ENCODE data around the gene WDR83. TPM values are rescaled to one million over a fixed set of nuclear protein-coding genes. Genes with fewer than 3 reads are reported as not detected.

Gene WDR83
- total RNA-seq, 2 experiments from 2014 or later = 14.4 to 19.6 TPM

DNA sequence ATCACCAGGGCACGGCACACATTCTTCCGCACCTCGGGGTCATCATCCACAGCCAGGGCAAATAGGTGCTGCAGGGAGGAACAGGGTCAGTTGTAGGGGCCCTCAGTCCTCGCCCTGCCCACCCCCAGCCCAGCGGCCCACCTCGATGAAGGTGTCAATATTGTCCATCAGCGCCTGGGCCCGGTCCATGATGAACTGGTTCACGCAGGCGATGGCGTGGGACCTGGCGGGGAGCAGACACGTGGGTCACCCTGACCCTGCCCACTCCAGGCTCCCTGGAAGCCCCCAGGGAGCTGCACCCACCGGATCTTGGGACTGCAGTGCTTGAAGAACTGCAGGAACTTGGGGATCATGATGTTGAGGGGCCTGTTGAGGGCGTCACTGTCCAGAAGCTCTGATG lies 48.5 kb downstream of the WDR83 start:
- Mint-ChIP-seq H3K36me3 (ENCODE audit: low read depth) (peaks cover 52% of the 10 kb centered on the region), H3K4me3 (no peak overlapping the region), H3K27ac (no peak overlapping the region), H3K4me1 (peaks cover 13% of the 10 kb centered on the region), H3K27me3 (no peaks in the 10 kb centered on the region), H3K9me3 (no peaks in the 10 kb centered on the region)
- ChIA-PET CTCF (interaction anchor here (1.9 kb wide), 1 partner anchor 19 kb away, joined by 6 read pairs; no protein-coding TSS in a partner anchor), POLR2A (no interaction called here)
- no peak for DNase-seq

DNA sequence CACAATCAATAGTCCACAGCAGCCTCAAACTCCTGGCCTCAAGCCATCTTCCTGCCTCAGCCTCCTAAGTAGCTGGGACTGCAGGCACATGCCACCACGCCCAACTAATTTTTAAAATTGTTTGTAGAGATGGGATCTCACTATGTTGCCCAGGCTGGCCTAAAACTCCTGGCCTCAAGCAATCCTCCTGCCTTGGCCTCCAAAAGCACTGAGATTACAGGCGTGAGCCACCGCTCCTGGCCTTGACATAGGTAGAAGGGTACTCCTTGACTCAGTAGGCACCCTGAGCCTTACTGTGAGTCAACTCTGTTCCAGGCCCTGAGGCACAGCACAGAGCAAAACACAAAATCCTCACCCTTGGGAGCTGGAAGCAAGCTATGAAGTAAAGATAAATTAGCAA lies 49.3 kb downstream of the WDR83 start:
- H3K27ac Mint-ChIP-seq = no peak overlapping the region
- POLR2A ChIA-PET = no interaction called here
- peaks cover 19% of the 10 kb centered on the region for H3K4me1 Mint-ChIP-seq
- CTCF ChIA-PET = interaction anchor here (1.9 kb wide), 1 partner anchor 18 kb away, joined by 6 read pairs; no protein-coding TSS in a partner anchor
- no peak overlapping the region for H3K4me3 Mint-ChIP-seq
- H3K9me3 Mint-ChIP-seq = no peaks in the 10 kb centered on the region
- H3K27me3 Mint-ChIP-seq = no peaks in the 10 kb centered on the region
- peaks cover 49% of the 10 kb centered on the region for H3K36me3 Mint-ChIP-seq (ENCODE audit: low read depth)
- no peak for DNase-seq

DNA sequence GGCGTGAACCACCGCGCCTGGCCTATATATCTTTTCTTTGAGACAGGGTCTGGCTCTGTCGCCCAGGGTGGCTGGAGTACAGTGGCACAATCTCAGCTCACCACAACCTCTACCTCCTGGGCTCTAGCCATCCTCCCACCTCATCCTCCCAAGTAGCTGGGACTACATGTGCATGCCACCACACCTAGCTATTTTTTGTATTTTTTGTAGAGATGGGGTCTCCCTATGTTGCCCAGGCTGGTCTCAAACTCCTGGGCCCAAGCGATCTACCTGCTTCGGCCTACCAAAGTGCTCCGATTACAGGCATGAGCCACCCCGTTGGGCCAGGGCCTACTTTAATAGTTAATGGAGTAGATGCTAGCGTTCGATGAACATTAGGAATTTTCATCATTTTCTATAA lies 53.7 kb downstream of the WDR83 start:
- H3K36me3 Mint-ChIP-seq (ENCODE audit: low read depth) = peaks cover 32% of the 10 kb centered on the region
- DNase-seq = no peak
- H3K4me3 Mint-ChIP-seq = peak overlapping the region; percentile 79
- H3K4me1 Mint-ChIP-seq = peaks cover 39% of the 10 kb centered on the region
- ChIA-PET POLR2A (no interaction called here), CTCF (interaction anchor here (0.5 to 2.1 kb wide), 2 partner anchors 13 to 1117 kb away, joined by 3 to 6 read pairs; no protein-coding TSS in a partner anchor)
- no peaks in the 10 kb centered on the region for H3K9me3 Mint-ChIP-seq
- no peaks in the 10 kb centered on the region for H3K27me3 Mint-ChIP-seq
- peak overlapping the region; percentile 87 for H3K27ac Mint-ChIP-seq

DNA sequence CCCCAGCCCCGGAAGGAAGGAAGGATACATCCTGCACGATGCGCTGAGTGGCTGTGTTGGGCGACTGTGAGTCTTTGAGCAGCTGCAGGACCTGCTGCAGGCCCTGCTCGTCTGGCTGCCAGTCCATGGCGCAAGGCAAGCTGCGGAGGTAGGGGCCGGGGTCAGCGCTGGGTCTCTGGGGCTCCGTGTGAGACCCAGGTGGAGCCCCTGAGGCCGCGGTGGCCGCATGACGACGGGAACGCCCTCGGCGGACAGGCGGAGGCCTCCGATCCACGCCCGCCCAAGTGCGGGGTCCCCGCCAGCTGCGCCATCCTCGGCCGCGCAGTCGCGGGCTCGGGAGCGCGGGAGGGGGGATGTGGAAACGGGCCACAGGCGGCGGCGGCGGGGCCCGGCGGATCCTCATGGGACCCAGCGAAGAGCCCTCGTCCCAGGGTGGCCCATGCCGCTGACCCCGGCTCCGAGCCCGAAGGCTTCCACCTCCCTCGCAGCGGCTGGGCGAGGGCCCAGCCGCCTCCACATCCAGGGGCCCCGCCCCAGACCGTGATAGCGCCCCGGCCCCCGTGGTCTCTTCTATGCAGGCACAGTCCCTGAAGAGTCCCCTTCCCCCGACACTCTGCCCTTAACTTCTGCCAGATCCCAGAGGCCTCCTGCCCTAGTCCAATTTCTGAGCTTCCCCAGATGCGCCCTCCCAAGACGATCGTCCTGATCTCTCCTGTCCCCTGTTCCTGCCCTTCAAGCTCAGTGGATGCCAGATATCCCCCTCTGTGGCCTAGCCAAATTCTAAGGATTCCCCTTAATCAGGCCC lies 54.4 kb downstream of the WDR83 start:
- Mint-ChIP-seq H3K9me3 (no peaks in the 10 kb centered on the region), H3K4me1 (peaks cover 39% of the 10 kb centered on the region), H3K27me3 (no peaks in the 10 kb centered on the region), H3K4me3 (peak overlapping the region; percentile 95), H3K36me3 (ENCODE audit: low read depth) (peaks cover 28% of the 10 kb centered on the region), H3K27ac (peak overlapping the region; percentile 95)
- DNase-seq = peak; percentile 45
- POLR2A ChIA-PET = no interaction called here
- CTCF ChIA-PET = interaction anchor here (0.5 to 2.1 kb wide), 3 partner anchors 10 to 170 kb away, joined by 3 to 6 read pairs (median 3); partner anchors contain the start of gene GCDH

DNA sequence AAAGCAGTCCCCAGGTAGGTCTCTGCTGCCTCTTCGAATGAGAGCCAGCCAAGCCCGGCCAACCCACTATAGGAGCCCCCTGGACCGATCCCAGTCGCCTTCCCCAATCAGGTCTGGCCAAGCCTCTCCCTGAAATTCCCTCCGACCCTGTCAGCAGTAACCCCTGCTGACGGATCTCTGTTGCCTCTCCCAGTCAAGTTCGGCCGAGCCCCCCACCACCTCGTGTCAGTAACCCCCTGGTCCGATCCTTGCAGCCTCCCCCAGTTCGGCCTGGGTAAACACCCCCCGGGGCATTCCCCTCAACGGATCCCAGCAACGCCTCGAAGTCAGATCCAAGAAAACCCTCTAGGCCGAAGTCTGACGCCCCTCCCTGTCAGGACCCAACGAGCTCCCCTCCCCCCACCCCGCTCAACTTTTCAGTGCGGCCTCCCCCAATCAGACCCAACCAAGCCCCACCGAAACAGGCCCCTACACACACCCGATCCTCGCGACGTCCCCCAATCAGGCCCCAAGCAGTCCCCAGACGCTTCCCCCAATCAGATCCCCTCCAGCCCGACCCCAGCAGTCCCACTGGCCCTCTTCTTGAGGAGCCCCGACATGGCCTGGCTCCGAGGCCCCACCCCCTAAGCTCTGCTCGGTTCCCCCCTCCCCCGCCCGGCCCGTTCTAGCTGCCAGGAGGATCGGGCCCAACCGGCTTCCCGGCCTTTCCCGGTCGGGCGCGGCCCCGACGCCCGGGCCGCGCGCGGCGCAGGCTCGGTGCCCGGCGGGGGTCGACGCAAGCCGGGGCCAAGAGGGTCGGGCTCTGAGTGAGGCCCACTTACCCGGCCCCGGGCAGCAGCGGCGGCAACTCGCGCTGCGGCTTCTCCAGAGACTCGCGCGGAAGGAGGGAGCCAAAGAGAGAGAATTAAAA lies 55.3 kb downstream of the WDR83 start:
- CTCF ChIA-PET = interaction anchor here (0.5 to 2.1 kb wide), 8 partner anchors 8 to 169 kb away, joined by 3 to 6 read pairs (median 3); partner anchors contain the start of gene GCDH
- peak; percentile 55 for DNase-seq
- peak overlapping the region; percentile 95 for H3K27ac Mint-ChIP-seq
- peaks cover 38% of the 10 kb centered on the region for H3K4me1 Mint-ChIP-seq
- H3K27me3 Mint-ChIP-seq = no peaks in the 10 kb centered on the region
- no peaks in the 10 kb centered on the region for H3K9me3 Mint-ChIP-seq
- peaks cover 26% of the 10 kb centered on the region for H3K36me3 Mint-ChIP-seq (ENCODE audit: low read depth)
- peak overlapping the region; percentile 95 for H3K4me3 Mint-ChIP-seq
- POLR2A ChIA-PET = interaction anchor here (1.1 to 1.6 kb wide), 2 partner anchors 12 to 70 kb away, joined by 4 to 8 read pairs; partner anchors contain the start of genes JUNB and TRIR

DNA sequence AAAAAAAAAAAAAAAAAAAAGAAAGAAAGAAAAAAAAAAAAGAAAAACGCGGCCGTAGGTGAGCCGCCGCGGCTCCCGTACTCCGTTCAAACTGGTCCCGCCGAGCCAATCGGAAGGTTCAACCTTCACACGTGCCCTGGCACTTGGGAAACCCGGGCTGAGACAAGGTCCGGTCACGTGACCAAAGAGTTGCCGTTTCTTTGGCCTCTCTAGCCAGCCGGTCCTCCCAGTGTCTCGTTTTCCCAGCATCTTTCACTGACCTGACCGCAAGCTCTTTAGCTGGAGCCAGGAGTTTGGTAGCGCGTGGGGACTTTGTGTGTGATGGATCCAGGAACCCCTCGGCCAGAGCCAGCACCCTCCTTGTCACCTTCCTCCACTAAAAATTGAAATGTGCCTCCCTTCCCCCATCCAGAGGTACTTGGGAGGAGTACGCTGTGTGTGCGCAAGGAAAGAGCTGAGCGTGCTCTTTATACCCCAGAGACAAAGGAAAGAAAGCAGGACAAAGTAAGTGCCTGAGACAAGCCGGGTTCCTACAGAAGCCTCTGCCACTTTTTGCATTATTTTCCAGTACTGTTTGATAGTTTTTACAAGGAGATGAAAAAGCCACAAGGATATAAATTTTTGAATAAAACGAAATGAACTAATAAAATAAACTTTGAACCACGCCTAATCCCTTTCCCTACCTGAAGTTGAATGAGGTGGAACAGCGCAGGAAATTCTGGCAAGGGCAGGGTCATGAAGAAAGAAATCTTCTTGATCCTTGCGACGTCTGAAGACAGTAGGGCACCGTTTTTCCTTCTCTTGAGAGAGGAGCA lies 56.2 kb downstream of the WDR83 start:
- Mint-ChIP-seq H3K4me1 (peaks cover 37% of the 10 kb centered on the region), H3K36me3 (ENCODE audit: low read depth) (peaks cover 27% of the 10 kb centered on the region), H3K4me3 (peak overlapping the region; percentile 86), H3K27me3 (no peaks in the 10 kb centered on the region), H3K9me3 (no peaks in the 10 kb centered on the region), H3K27ac (peak overlapping the region; percentile 93)
- ChIA-PET POLR2A (interaction anchor here (1.1 to 1.6 kb wide), 3 partner anchors 9 to 69 kb away, joined by 3 to 8 read pairs (median 4); partner anchors contain the start of genes JUNB and TRIR), CTCF (interaction anchor here (0.6 to 2.6 kb wide), 10 partner anchors 9 to 74 kb away, joined by 3 to 22 read pairs (median 4); partner anchors contain the start of gene TRIR)
- peak; percentile 98 for DNase-seq

DNA sequence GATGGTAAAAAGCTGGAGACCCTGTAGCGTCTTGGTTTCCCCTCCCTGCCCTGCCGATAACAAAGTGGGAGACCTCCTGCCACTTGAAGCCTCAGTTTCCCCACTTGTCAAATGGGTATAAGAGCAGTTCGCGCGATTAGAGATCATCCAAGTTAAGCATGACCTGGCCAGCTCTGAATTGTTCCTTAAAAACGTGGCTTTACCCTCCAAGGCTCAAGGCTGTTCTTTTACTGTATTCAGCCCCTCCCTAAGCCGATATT lies 56.7 kb downstream of the WDR83 start:
- H3K4me1 Mint-ChIP-seq = peaks cover 37% of the 10 kb centered on the region
- DNase-seq = no peak
- no peaks in the 10 kb centered on the region for H3K9me3 Mint-ChIP-seq
- peak overlapping the region; percentile 93 for H3K27ac Mint-ChIP-seq
- POLR2A ChIA-PET = interaction anchor here (0.7 to 1.6 kb wide), 3 partner anchors 8 to 11 kb away, joined by 3 to 8 read pairs (median 3); partner anchors contain the start of gene TRIR
- H3K36me3 Mint-ChIP-seq (ENCODE audit: low read depth) = peaks cover 28% of the 10 kb centered on the region
- CTCF ChIA-PET = interaction anchor here (0.9 to 2.6 kb wide), 7 partner anchors 10 to 74 kb away, joined by 3 to 22 read pairs (median 6); partner anchors contain the start of gene TRIR
- H3K4me3 Mint-ChIP-seq = peak overlapping the region; percentile 86
- H3K27me3 Mint-ChIP-seq = no peaks in the 10 kb centered on the region

DNA sequence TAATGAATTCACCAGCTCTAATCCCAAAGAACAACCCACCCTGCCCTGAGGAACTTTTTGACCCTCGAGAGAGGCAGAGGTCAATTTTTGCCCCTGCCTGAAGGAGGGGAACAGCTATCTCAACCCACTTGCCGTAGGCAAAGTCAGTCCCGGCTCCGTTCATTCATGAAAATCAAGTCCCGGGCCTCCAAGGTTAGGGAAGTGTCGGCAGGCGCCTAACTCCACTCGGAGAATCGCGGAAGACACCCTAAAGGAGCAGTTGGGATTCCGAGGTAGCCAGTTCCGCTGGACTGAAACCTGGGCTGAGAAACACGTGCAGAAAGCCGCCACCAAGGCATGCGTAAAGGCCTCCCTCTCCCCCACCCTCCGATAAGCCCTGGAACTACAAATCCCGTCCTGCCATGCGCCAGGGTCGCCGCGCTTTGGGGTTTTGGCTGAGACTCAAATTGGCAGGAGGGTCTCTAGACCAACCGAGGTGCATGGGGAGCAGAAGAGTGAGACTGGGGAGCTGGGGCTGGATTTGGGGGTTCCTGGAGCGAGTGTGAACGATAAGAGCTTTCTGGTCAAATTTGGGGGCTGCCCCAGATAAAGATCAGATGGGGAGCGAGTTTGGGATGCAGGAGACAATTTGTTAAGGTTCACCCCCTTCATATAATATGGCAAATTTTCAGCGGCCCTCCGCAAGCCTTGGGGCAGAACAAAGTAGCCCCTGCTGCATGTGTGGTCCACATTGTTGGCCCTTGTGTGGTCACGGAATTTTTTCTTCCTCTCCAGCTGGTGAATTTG lies 57.2 kb downstream of the WDR83 start, which contains the start of gene TNPO2:
TNPO2 (minus strand) TSS at position 292 of the 786 bp plus-strand sequence. CDS start 2,955 bp downstream, outside the sequence.
- Mint-ChIP-seq H3K4me1 (peaks cover 32% of the 10 kb centered on the region), H3K36me3 (ENCODE audit: low read depth) (peaks cover 27% of the 10 kb centered on the region), H3K27me3 (no peaks in the 10 kb centered on the region), H3K27ac (peak within 1 kb of the TSS; percentile 93), H3K4me3 (peak within 1 kb of the TSS; percentile 86), H3K9me3 (no peaks in the 10 kb centered on the region)
- ChIA-PET CTCF (interaction anchor here (0.9 to 2.6 kb wide), 9 partner anchors 10 to 124 kb away, joined by 3 to 22 read pairs (median 5); partner anchors contain the start of gene TRIR), POLR2A (interaction anchor here (0.7 to 1.3 kb wide), 2 partner anchors 8 to 10 kb away, joined by 3 read pairs; no protein-coding TSS in a partner anchor)
- peak; percentile 81 for DNase-seq

Other genes starting within 250 kb of the WDR83 start
- gene ZNF443, start 225.8 kb upstream of the WDR83 start, total RNA-seq = 1 to 10 TPM; 5.8 to 6.4 TPM
- 1 to 10 TPM; 2.2 to 2.4 TPM for gene ZNF709, start 182.0 kb upstream of the WDR83 start, total RNA-seq
- 10 to 100 TPM; 11.1 to 12.1 TPM for gene ZNF564, start 115.3 kb upstream of the WDR83 start, total RNA-seq
- gene ZNF490, start 56.0 kb upstream of the WDR83 start, total RNA-seq = 10 to 100 TPM; 15.1 to 15.8 TPM
- gene ZNF791, start 55.9 kb upstream of the WDR83 start, total RNA-seq = 10 to 100 TPM; 31.3 to 37.3 TPM
- 100 to 1,000 TPM; 130 to 143 TPM for gene MAN2B1, start 65 bp upstream of the WDR83 start, total RNA-seq
- 100 to 1,000 TPM in 1 of 2 experiments, 10 to 100 TPM in 1; 89.9 to 102 TPM for gene DHPS, start 15.1 kb downstream of the WDR83 start, total RNA-seq
- gene GNG14, start 21.2 kb downstream of the WDR83 start, total RNA-seq = not detected
- gene FBXW9, start 29.8 kb downstream of the WDR83 start, total RNA-seq = 1 to 10 TPM; 5.3 to 5.9 TPM
- gene TNPO2, start 57.1 kb downstream of the WDR83 start, total RNA-seq = 10 to 100 TPM; 80.5 to 90.7 TPM
- gene TRIR, start 67.9 kb downstream of the WDR83 start, total RNA-seq = 100 to 1,000 TPM; 222 to 226 TPM
- 10 to 100 TPM; 67.2 to 68.3 TPM for gene GET3, start 70.7 kb downstream of the WDR83 start, total RNA-seq
- not detected for gene BEST2, start 85.0 kb downstream of the WDR83 start, total RNA-seq
- gene HOOK2, start 108.7 kb downstream of the WDR83 start, total RNA-seq = 10 to 100 TPM; 13.9 to 14.0 TPM
- gene JUNB, start 124.7 kb downstream of the WDR83 start, total RNA-seq = 10 to 100 TPM; 66.7 to 78.4 TPM
- 100 to 1,000 TPM; 274 to 288 TPM for gene PRDX2, start 135.0 kb downstream of the WDR83 start, total RNA-seq
- gene THSD8, start 135.3 kb downstream of the WDR83 start, total RNA-seq = 10 to 100 TPM; 27.0 to 31.1 TPM
- 10 to 100 TPM; 34.9 to 39.3 TPM for gene RNASEH2A, start 139.8 kb downstream of the WDR83 start, total RNA-seq
- not detected for gene RTBDN, start 167.8 kb downstream of the WDR83 start, total RNA-seq
- under 1 TPM; 0.35 to 0.67 TPM for gene MAST1, start 171.7 kb downstream of the WDR83 start, total RNA-seq
- gene DNASE2, start 214.6 kb downstream of the WDR83 start, total RNA-seq = 10 to 100 TPM; 28.8 to 30.0 TPM
- under 1 TPM in 1 of 2 experiments, not detected in 1; 0.20 TPM for gene KLF1, start 220.4 kb downstream of the WDR83 start, total RNA-seq
- 10 to 100 TPM; 35.4 to 41.7 TPM for gene GCDH, start 224.4 kb downstream of the WDR83 start, total RNA-seq

Measured in activated CD4-positive, alpha-beta T cell treated with anti-CD3 and anti-CD28 coated beads, Interleukin-2, amount 10 ng/mL, durations not matched to agents 7 days and 5 days (primary cell).